ENCODE results near the gene SLC26A11.

DNA sequence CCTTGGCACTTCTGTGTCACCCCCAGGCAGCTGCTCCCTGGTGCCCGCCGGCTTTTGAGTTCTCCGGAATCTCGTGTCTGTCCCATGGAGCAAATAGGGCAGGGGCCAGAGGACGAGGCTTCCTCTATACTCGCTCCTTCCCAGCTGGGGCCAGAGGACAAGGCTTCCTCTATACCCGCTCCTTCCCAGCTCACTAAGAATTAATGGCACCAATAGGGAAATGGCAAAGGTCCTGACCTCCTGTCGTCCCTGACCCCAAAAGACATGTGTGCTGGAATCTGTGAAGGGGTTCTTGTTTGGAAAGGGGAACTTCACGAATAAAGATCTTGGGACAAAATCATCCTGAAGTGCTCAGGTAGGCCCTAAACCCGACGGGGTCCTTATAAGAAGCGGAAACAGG, 7.7 kb upstream of the SLC26A11 start:
- TF ChIP-seq, protein P1, sequence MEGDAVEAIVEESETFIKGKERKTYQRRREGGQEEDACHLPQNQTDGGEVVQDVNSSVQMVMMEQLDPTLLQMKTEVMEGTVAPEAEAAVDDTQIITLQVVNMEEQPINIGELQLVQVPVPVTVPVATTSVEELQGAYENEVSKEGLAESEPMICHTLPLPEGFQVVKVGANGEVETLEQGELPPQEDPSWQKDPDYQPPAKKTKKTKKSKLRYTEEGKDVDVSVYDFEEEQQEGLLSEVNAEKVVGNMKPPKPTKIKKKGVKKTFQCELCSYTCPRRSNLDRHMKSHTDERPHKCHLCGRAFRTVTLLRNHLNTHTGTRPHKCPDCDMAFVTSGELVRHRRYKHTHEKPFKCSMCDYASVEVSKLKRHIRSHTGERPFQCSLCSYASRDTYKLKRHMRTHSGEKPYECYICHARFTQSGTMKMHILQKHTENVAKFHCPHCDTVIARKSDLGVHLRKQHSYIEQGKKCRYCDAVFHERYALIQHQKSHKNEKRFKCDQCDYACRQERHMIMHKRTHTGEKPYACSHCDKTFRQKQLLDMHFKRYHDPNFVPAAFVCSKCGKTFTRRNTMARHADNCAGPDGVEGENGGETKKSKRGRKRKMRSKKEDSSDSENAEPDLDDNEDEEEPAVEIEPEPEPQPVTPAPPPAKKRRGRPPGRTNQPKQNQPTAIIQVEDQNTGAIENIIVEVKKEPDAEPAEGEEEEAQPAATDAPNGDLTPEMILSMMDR (IDR thresholded peaks at IDR 0.05): no peak
- no peak for TF ChIP-seq EZH2 (IDR thresholded peaks at IDR 0.05; ENCODE audit: borderline replicate concordance, insufficient read depth, low read depth, low read length, poor library complexity, severe bottlenecking)
